Liver (tissue), 3 donors: ENCODE measurements around the gene OTUD3.

Experiments
- ATF3 ChIP-seq: IDR thresholded peaks from 2 replicates; pipeline ENCODE4 v1.6.1; 2016; ENCODE audit warnings: antibody characterized with exemption
- CTCF ChIP-seq: fragments of 150-350 bp; IDR thresholded peaks from 2 replicates; pipeline ENCODE4 v1.5.1; 2017; ENCODE audit warnings: improper control_type of control experiment, low read depth, low read length; ENCODE audit not compliant: missing input control
- EGR1 ChIP-seq, 2 donors: IDR thresholded peaks; 2 replicates each; pipeline ENCODE4 v1.6.1; 2016 to 2018; ENCODE audit warnings: antibody characterized with exemption in 2 of 2, low read depth in 2 of 2
- FOXA1 ChIP-seq: IDR thresholded peaks from 2 replicates; pipeline ENCODE4 v1.6.1; 2016; ENCODE audit warnings: antibody characterized with exemption
- FOXA2 ChIP-seq: IDR thresholded peaks from 2 replicates; pipeline ENCODE4 v1.6.1; 2016; ENCODE audit warnings: antibody characterized with exemption
- GABPA ChIP-seq, 2 donors: IDR thresholded peaks in 1 of 2; conservative IDR thresholded peaks in 1 of 2; 2 replicates each; pipeline ENCODE4 v1.6.1; 2016; ENCODE audit warnings: antibody characterized with exemption in 2 of 2, mild to moderate bottlenecking in 1 of 2, moderate library complexity in 1 of 2
- HNF4A ChIP-seq, 2 donors: conservative IDR thresholded peaks; 2 replicates each; pipeline ENCODE4 v1.6.1; 2016; ENCODE audit warnings: antibody characterized with exemption in 2 of 2, mild to moderate bottlenecking in 2 of 2
- JUND ChIP-seq, 2 donors: IDR thresholded peaks; 2 replicates each; pipeline ENCODE4 v1.6.1; 2016; ENCODE audit warnings: antibody characterized with exemption in 2 of 2
- MAX ChIP-seq: IDR thresholded peaks from 2 replicates; pipeline ENCODE4 v1.6.1; 2016; ENCODE audit warnings: antibody characterized with exemption
- RAD21 ChIP-seq, 2 donors: IDR thresholded peaks; 2 replicates each; pipeline ENCODE4 v1.6.1; 2016; ENCODE audit warnings: antibody characterized with exemption in 2 of 2, mild to moderate bottlenecking in 2 of 2
- SP1 ChIP-seq: IDR thresholded peaks from 2 replicates; pipeline ENCODE4 v1.6.1; 2018; ENCODE audit warnings: antibody characterized with exemption, mild to moderate bottlenecking
- TAF1 ChIP-seq: conservative IDR thresholded peaks from 2 replicates; pipeline ENCODE4 v1.6.1; 2016; ENCODE audit warnings: antibody characterized with exemption, mild to moderate bottlenecking
- YY1 ChIP-seq: IDR thresholded peaks from 2 replicates; pipeline ENCODE4 v1.6.1; 2016; ENCODE audit warnings: antibody characterized with exemption, mild to moderate bottlenecking
- ZBTB33 ChIP-seq: IDR thresholded peaks from 2 replicates; pipeline ENCODE4 v1.6.1; 2016; ENCODE audit warnings: antibody characterized with exemption
- donor health status: healthy.
- donor health status: healthy.

DNA sequence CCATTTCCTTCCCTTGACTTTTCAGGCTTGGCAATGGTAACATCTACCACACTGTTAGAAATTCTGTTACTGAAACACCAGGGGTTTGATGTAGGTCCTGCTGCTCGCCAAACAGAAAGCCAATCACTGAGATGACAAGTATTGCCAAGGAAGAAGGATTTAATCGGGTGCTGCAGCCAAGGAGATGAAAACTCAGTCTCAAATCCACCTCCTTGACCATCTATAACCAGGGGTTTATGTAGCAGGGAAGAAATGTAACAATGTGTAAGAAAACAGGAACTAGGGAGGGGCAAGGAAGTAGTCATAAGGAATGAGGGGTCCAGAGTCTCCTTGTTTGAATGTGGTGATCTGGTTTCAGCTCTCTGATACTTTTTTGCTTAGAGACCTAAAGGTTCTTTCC, 71.9 kb downstream of the OTUD3 start:
- TF ChIP-seq CTCF = no peak
- no peak for TF ChIP-seq SP1
- TF ChIP-seq JUND (IDR thresholded peaks at IDR 0.05) = no peak
- no peak for TF ChIP-seq MAX
- TF ChIP-seq RAD21 (IDR thresholded peaks at IDR 0.05) = no peak
- TF ChIP-seq TAF1 = no peak
- no peak for TF ChIP-seq YY1
- no peak for TF ChIP-seq FOXA1
- no peak for TF ChIP-seq ATF3
- no peak for TF ChIP-seq EGR1 (IDR thresholded peaks at IDR 0.05; ENCODE audit: low read depth in 2 of 2)
- no peak for TF ChIP-seq FOXA2
- no peak for TF ChIP-seq ZBTB33
- no peak for TF ChIP-seq HNF4A (conservative IDR thresholded peaks at IDR 0.05)
- no peak for TF ChIP-seq GABPA (IDR thresholded peaks at IDR 0.05 in 1 of 2, conservative IDR thresholded peaks at IDR 0.05 in 1 of 2)
